GM12872 (cell line): Measurements from ENCODE around the gene CA7.

Experiments used
- TF ChIP-seq, protein P1 (sequence below): IDR thresholded peaks from 3 replicates; pipeline ENCODE4 v1.5.1; 2011; ENCODE audit warnings: low read depth, mild to moderate bottlenecking, low read length, moderate library complexity; ENCODE audit not compliant: insufficient read depth

CA7 gene

GRCh38 chr16:66846831-66847230, 2.6 kb downstream of the CA7 start:
- TF ChIP-seq, protein P1, sequence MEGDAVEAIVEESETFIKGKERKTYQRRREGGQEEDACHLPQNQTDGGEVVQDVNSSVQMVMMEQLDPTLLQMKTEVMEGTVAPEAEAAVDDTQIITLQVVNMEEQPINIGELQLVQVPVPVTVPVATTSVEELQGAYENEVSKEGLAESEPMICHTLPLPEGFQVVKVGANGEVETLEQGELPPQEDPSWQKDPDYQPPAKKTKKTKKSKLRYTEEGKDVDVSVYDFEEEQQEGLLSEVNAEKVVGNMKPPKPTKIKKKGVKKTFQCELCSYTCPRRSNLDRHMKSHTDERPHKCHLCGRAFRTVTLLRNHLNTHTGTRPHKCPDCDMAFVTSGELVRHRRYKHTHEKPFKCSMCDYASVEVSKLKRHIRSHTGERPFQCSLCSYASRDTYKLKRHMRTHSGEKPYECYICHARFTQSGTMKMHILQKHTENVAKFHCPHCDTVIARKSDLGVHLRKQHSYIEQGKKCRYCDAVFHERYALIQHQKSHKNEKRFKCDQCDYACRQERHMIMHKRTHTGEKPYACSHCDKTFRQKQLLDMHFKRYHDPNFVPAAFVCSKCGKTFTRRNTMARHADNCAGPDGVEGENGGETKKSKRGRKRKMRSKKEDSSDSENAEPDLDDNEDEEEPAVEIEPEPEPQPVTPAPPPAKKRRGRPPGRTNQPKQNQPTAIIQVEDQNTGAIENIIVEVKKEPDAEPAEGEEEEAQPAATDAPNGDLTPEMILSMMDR = no peak

DNA sequence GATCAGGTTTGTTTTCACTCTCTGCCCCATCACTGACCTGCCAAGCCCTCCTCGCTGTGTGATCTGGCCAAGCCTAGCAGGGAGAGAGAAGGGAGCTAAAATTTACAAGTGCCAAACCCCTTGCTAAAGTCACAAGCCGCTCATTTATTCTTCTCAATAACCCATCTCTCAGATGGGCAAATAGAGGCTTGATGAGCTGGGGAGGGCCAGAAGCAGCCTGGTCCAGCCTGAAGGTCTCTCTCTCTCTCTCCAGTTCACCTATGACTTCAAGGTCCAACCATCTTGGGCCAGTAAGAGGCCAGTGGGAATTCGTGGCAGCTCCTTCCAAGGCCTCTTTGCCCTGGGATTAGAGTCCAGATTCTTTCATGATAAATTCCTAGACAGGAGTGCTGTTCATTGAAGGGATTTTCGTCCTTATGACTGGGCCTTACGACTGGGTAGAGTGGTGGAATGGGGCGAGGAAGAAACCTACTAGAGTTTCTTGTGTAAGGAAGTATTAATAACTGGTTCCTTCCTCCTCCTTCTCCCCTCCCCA, 3.4 kb downstream of the CA7 start:
- TF ChIP-seq, protein P1 = no peak

DNA sequence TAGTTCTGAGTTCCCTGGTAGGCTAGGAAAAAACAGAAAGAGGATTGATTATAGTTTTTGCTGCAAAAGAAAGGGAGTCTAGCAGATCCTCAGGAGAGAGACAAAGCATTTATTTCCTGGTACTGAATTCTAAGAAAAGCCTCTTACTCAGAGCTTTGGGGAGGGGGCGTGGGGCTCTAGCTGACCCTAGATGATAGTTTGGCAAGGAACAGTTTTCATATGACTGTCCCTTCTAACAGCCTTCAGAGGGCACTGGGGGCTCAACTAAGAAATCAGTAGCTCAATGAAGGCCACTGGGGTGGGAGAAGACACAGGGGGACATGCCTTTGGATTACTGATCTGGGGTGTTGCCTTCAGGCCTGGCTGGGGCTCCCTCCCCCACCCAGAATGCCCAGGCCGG, 4.0 kb downstream of the CA7 start:
- TF ChIP-seq, protein P1 = no peak

GRCh38 chr16:66849021-66849420, 4.8 kb downstream of the CA7 start:
- TF ChIP-seq, protein P1 = no peak

DNA sequence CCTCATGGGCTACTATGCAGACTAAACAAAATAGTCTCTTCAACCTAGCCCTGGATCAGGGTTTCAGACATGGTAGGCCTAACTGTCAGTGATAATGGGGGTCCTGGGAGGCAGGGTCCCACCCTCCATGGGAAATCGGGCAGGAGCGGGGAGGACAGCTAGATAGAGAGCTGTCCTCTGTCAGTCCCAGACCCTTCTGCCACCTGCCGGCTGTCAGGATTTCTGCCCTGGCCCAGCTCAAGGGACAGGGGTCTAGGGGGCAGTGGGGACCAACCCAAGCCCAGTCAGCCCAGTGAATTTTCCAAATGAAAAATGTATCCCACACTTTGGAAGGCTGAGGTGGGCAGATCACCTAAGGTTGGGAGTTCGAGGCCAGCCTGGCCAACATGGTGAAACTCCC, 5.3 kb downstream of the CA7 start:
- TF ChIP-seq, protein P1 = no peak

GRCh38 chr16:66850115-66850815, 6.1 kb downstream of the CA7 start:
- TF ChIP-seq, protein P1 = no peak

GRCh38 chr16:66851166-66851964, 7.2 kb downstream of the CA7 start:
- TF ChIP-seq, protein P1 = no peak
